Stimulated activated CD4-positive, alpha-beta T cell treated with anti-CD3 and anti-CD28 coated beads, Interleukin-12 subunit alpha, Interleukin-12 subunit beta, amount 100 ng/mL, for 4 hours (primary cell): ENCODE results near the gene GRAMD2A.

Source experiments
- DNase-seq: peaks from one replicate; pipeline ENCODE4 v3.0.0-alpha.2; 2020

GRAMD2A gene

GRCh38 chr15:72216079-72216478 lies 18.5 kb upstream of the GRAMD2A start:
- DNase-seq: no peak

GRCh38 chr15:72207558-72208085 lies 10.0 kb upstream of the GRAMD2A start:
- DNase-seq: no peak

- DNase-seq: no peak
Observed at GRCh38 chr15:72206677-72207000, 9.1 kb upstream of the GRAMD2A start.

- no peak for DNase-seq
Observed at GRCh38 chr15:72205896-72206676, 8.5 kb upstream of the GRAMD2A start.

GRCh38 chr15:72205273-72205672 lies 7.7 kb upstream of the GRAMD2A start:
- DNase-seq: no peak

- DNase-seq: no peak
Observed at GRCh38 chr15:72203507-72203837, 5.9 kb upstream of the GRAMD2A start.

GRCh38 chr15:72202801-72203506 lies 5.4 kb upstream of the GRAMD2A start:
- no peak for DNase-seq

- no peak for DNase-seq
Observed at GRCh38 chr15:72202302-72202701, 4.7 kb upstream of the GRAMD2A start.

- no peak for DNase-seq
Observed at GRCh38 chr15:72201391-72201921, 3.9 kb upstream of the GRAMD2A start.

GRCh38 chr15:72200395-72201237 lies 3.0 kb upstream of the GRAMD2A start:
- DNase-seq: no peak

- DNase-seq: peak; percentile 60
Observed at GRCh38 chr15:72199721-72200212, 2.2 kb upstream of the GRAMD2A start.

- DNase-seq: no peak
Observed at GRCh38 chr15:72199205-72199515, 1.6 kb upstream of the GRAMD2A start.

- no peak for DNase-seq
Observed at GRCh38 chr15:72198356-72199204, 993 bp upstream of the GRAMD2A start.

- DNase-seq: no peak
Observed at GRCh38 chr15:72197041-72197459, 537 bp downstream of the GRAMD2A start.

- DNase-seq: no peak
Observed at GRCh38 chr15:72196409-72197040, 1.1 kb downstream of the GRAMD2A start.

GRCh38 chr15:72195101-72195511 lies 2.5 kb downstream of the GRAMD2A start:
- DNase-seq: no peak

GRCh38 chr15:72193836-72194396 lies 3.7 kb downstream of the GRAMD2A start:
- DNase-seq: no peak

GRCh38 chr15:72192416-72192815 lies 5.2 kb downstream of the GRAMD2A start:
- no peak for DNase-seq

- no peak for DNase-seq
Observed at GRCh38 chr15:72189250-72189902, 8.2 kb downstream of the GRAMD2A start.

GRCh38 chr15:72184165-72184811 lies 13.3 kb downstream of the GRAMD2A start:
- DNase-seq: no peak
